ENCODE results near the gene HTR3A.

Gene HTR3A

GRCh38 chr11:114036958-114037357 is 62.0 kb downstream of the HTR3A start:
- Histone ChIP-seq H3K14ac (ENCODE audit: low read length) (no peak overlapping the region), H3K23ac (ENCODE audit: low read length) (no peak overlapping the region), H3K4me2 (ENCODE audit: low read length) (no peak overlapping the region), H3K18ac (ENCODE audit: low read length) (no peak overlapping the region), H2BK5ac (ENCODE audit: low read depth, low read length, poor library complexity) (no peak overlapping the region), H3K79me2 (ENCODE audit: control insufficient read depth, insufficient read depth, low read length, poor library complexity) (no peaks in the 10 kb centered on the region), H3K79me1 (ENCODE audit: low read length) (no peaks in the 10 kb centered on the region), H2AFZ (ENCODE audit: insufficient read depth, low read length, poor library complexity) (no peak overlapping the region), H3K9me3 (ENCODE audit: insufficient read depth, low read depth, low read length) (no peaks in the 10 kb centered on the region), H3K9ac (ENCODE audit: low read length) (no peak overlapping the region), H4K91ac (ENCODE audit: low read depth, low read length) (no peak overlapping the region), H3K4me3 (ENCODE audit: low read depth, low read length) (no peak overlapping the region), H2BK120ac (ENCODE audit: insufficient read depth, low read length, poor library complexity) (no peak overlapping the region), H2BK12ac (ENCODE audit: low read length) (no peak overlapping the region), H3K36me3 (ENCODE audit: control insufficient read depth in 1 of 2, insufficient read depth in 2 of 2, low read length in 2 of 2) (no peaks in the 10 kb centered on the region), H2AK5ac (ENCODE audit: low read length) (no peak overlapping the region), H3K4me1 (ENCODE audit: control insufficient read depth in 1 of 2, insufficient read depth in 2 of 2, low read length in 2 of 2) (no peaks in the 10 kb centered on the region), H4K8ac (ENCODE audit: low read depth, low read length) (no peak overlapping the region), H3K4ac (ENCODE audit: low read depth, low read length) (no peak overlapping the region), H3K27me3 (ENCODE audit: insufficient read depth, low read length) (peaks cover 2% of the 10 kb centered on the region), H4K12ac (ENCODE audit: low read depth, low read length) (no peak overlapping the region), H3K27ac (ENCODE audit: low read depth, low read length) (no peak overlapping the region)
- no peak for DNase-seq
- WGBS (ENCODE audit: extremely low coverage, insufficient coverage, insufficient read length): no CpG with 5 or more reads among the region's 3 CpGs

- WGBS (ENCODE audit: extremely low coverage, insufficient coverage, insufficient read length): no CpG with 5 or more reads among the region's 3 CpGs
These were observed 64.6 kb downstream of the HTR3A start for GRCh38 chr11:114039551-114039950.

More at GRCh38 chr11:114039551-114039950, 64.6 kb downstream of the HTR3A start:
- Histone ChIP-seq H3K36me3 (ENCODE audit: control insufficient read depth in 1 of 2, insufficient read depth in 2 of 2, low read length in 2 of 2) (no peaks in the 10 kb centered on the region), H3K27ac (ENCODE audit: low read depth, low read length) (no peak overlapping the region), H3K4ac (ENCODE audit: low read depth, low read length) (no peak overlapping the region), H3K79me2 (ENCODE audit: control insufficient read depth, insufficient read depth, low read length, poor library complexity) (no peaks in the 10 kb centered on the region), H3K9ac (ENCODE audit: low read length) (no peak overlapping the region), H3K14ac (ENCODE audit: low read length) (no peak overlapping the region), H3K18ac (ENCODE audit: low read length) (no peak overlapping the region), H2BK120ac (ENCODE audit: insufficient read depth, low read length, poor library complexity) (no peak overlapping the region), H3K79me1 (ENCODE audit: low read length) (no peaks in the 10 kb centered on the region), H4K8ac (ENCODE audit: low read depth, low read length) (no peak overlapping the region), H3K4me2 (ENCODE audit: low read length) (no peak overlapping the region), H3K27me3 (ENCODE audit: insufficient read depth, low read length) (peaks cover 2% of the 10 kb centered on the region), H2BK12ac (ENCODE audit: low read length) (no peak overlapping the region), H3K23ac (ENCODE audit: low read length) (no peak overlapping the region), H4K12ac (ENCODE audit: low read depth, low read length) (no peak overlapping the region), H4K91ac (ENCODE audit: low read depth, low read length) (no peak overlapping the region), H3K4me3 (ENCODE audit: low read depth, low read length) (no peak overlapping the region), H2AFZ (ENCODE audit: insufficient read depth, low read length, poor library complexity) (no peak overlapping the region), H2BK5ac (ENCODE audit: low read depth, low read length, poor library complexity) (no peak overlapping the region), H3K9me3 (ENCODE audit: insufficient read depth, low read depth, low read length) (no peaks in the 10 kb centered on the region), H2AK5ac (ENCODE audit: low read length) (no peak overlapping the region), H3K4me1 (ENCODE audit: control insufficient read depth in 1 of 2, insufficient read depth in 2 of 2, low read length in 2 of 2) (no peaks in the 10 kb centered on the region)
- DNase-seq: no peak

Data from trophoblast cell (in vitro differentiated cells and primary cell).